Forelimb muscle (tissue), 1 donor: Measurements from ENCODE around the gene SIPA1L3. TPM values are rescaled to one million over a fixed set of nuclear protein-coding genes. Genes with fewer than 3 reads are reported as not detected.

Experiments
- DNase-seq: peaks from one replicate; pipeline ENCODE4 v3.0.0-alpha.2; 2013; ENCODE audit warnings: low read depth
- polyA plus RNA-seq: library from polyadenylated mRNA; unstranded; fragments of 120-200 nt; gene quantifications from one replicate; pipeline ENCODE4 v1.2.1, GENCODE V29; 2013; ENCODE audit not compliant: insufficient read length

SIPA1L3 gene
- polyA plus RNA-seq, 1 donor, result 9.8 TPM

- no peak for DNase-seq
Observed at GRCh38 chr19:37977391-37977790, 70.4 kb downstream of the SIPA1L3 start.

- DNase-seq, result no peak
Observed at GRCh38 chr19:37977992-37978391, 71.0 kb downstream of the SIPA1L3 start.

GRCh38 chr19:37979547-37980082 is 72.6 kb downstream of the SIPA1L3 start:
- no peak for DNase-seq

GRCh38 chr19:37980419-37981170 is 73.6 kb downstream of the SIPA1L3 start:
- DNase-seq, result no peak

- DNase-seq, result no peak
Observed at GRCh38 chr19:37981785-37982475, 74.9 kb downstream of the SIPA1L3 start.

GRCh38 chr19:37982655-37983054 is 75.6 kb downstream of the SIPA1L3 start:
- DNase-seq, result no peak

GRCh38 chr19:37983153-37983552 is 76.1 kb downstream of the SIPA1L3 start:
- no peak for DNase-seq

GRCh38 chr19:37983916-37984315 is 76.9 kb downstream of the SIPA1L3 start:
- DNase-seq, result no peak

- no peak for DNase-seq
Observed at GRCh38 chr19:37986048-37986750, 79.2 kb downstream of the SIPA1L3 start.

- no peak for DNase-seq
Observed at GRCh38 chr19:37987356-37988332, 80.6 kb downstream of the SIPA1L3 start.

- DNase-seq, result no peak
Observed at GRCh38 chr19:37988758-37989635, 82.0 kb downstream of the SIPA1L3 start.

GRCh38 chr19:37989855-37990254 is 82.8 kb downstream of the SIPA1L3 start:
- DNase-seq, result no peak

GRCh38 chr19:37990362-37990761 is 83.4 kb downstream of the SIPA1L3 start:
- DNase-seq, result no peak

GRCh38 chr19:37991176-37991835 is 84.3 kb downstream of the SIPA1L3 start:
- DNase-seq, result no peak

- no peak for DNase-seq
Observed at GRCh38 chr19:37991841-37992248, 84.8 kb downstream of the SIPA1L3 start.

- DNase-seq, result no peak
Observed at GRCh38 chr19:37992761-37993160, 85.8 kb downstream of the SIPA1L3 start.

GRCh38 chr19:37994823-37995130 is 87.8 kb downstream of the SIPA1L3 start:
- no peak for DNase-seq

- no peak for DNase-seq
Observed at GRCh38 chr19:37995346-37995745, 88.3 kb downstream of the SIPA1L3 start.

- no peak for DNase-seq
Observed at GRCh38 chr19:37997911-37998344, 90.9 kb downstream of the SIPA1L3 start.
